ENCODE results near the gene SMYD5.

- TF ChIP-seq POLR2A (IDR thresholded peaks at IDR 0.05), result no peak
- TF ChIP-seq, protein P1, sequence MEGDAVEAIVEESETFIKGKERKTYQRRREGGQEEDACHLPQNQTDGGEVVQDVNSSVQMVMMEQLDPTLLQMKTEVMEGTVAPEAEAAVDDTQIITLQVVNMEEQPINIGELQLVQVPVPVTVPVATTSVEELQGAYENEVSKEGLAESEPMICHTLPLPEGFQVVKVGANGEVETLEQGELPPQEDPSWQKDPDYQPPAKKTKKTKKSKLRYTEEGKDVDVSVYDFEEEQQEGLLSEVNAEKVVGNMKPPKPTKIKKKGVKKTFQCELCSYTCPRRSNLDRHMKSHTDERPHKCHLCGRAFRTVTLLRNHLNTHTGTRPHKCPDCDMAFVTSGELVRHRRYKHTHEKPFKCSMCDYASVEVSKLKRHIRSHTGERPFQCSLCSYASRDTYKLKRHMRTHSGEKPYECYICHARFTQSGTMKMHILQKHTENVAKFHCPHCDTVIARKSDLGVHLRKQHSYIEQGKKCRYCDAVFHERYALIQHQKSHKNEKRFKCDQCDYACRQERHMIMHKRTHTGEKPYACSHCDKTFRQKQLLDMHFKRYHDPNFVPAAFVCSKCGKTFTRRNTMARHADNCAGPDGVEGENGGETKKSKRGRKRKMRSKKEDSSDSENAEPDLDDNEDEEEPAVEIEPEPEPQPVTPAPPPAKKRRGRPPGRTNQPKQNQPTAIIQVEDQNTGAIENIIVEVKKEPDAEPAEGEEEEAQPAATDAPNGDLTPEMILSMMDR (IDR thresholded peaks at IDR 0.05), result no peak
- TF ChIP-seq POLR2AphosphoS5 (IDR thresholded peaks at IDR 0.05), result no peak
Measured at GRCh38 chr2:73223821-73224220, 9.8 kb downstream of the SMYD5 start.

All from breast epithelium (tissue), 3 donors.